ENCODE measurements around the gene PGA4.
"Not testable (repeated sequence)": the region's sequence is repeated elsewhere in the genome, so short reads cannot be mapped to it uniquely, and the experiment has no call there.

- not testable (repeated sequence) for TF ChIP-seq POLR2AphosphoS5 (IDR thresholded peaks at IDR 0.05; ENCODE audit: low read depth, low read length); GATA2 (CRISPR knock-in tag; IDR thresholded peaks at IDR 0.05); ELF1 (IDR thresholded peaks at IDR 0.05); CHD2 (IDR thresholded peaks at IDR 0.05; ENCODE audit: low read length, partially characterized antibody); RAD21 (IDR thresholded peaks at IDR 0.05; ENCODE audit: low read length); SMC3 (IDR thresholded peaks at IDR 0.05; ENCODE audit: low read depth, low read length); FOXM1 (IDR thresholded peaks at IDR 0.05; ENCODE audit: low read depth); EZH2phosphoT487 (IDR thresholded peaks at IDR 0.05; ENCODE audit: borderline replicate concordance, low read depth)
- TF ChIP-seq, protein P1, sequence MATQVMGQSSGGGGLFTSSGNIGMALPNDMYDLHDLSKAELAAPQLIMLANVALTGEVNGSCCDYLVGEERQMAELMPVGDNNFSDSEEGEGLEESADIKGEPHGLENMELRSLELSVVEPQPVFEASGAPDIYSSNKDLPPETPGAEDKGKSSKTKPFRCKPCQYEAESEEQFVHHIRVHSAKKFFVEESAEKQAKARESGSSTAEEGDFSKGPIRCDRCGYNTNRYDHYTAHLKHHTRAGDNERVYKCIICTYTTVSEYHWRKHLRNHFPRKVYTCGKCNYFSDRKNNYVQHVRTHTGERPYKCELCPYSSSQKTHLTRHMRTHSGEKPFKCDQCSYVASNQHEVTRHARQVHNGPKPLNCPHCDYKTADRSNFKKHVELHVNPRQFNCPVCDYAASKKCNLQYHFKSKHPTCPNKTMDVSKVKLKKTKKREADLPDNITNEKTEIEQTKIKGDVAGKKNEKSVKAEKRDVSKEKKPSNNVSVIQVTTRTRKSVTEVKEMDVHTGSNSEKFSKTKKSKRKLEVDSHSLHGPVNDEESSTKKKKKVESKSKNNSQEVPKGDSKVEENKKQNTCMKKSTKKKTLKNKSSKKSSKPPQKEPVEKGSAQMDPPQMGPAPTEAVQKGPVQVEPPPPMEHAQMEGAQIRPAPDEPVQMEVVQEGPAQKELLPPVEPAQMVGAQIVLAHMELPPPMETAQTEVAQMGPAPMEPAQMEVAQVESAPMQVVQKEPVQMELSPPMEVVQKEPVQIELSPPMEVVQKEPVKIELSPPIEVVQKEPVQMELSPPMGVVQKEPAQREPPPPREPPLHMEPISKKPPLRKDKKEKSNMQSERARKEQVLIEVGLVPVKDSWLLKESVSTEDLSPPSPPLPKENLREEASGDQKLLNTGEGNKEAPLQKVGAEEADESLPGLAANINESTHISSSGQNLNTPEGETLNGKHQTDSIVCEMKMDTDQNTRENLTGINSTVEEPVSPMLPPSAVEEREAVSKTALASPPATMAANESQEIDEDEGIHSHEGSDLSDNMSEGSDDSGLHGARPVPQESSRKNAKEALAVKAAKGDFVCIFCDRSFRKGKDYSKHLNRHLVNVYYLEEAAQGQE (IDR thresholded peaks at IDR 0.05; ENCODE audit: low read depth, low read length) = not testable (repeated sequence)
- TF ChIP-seq, protein P2, sequence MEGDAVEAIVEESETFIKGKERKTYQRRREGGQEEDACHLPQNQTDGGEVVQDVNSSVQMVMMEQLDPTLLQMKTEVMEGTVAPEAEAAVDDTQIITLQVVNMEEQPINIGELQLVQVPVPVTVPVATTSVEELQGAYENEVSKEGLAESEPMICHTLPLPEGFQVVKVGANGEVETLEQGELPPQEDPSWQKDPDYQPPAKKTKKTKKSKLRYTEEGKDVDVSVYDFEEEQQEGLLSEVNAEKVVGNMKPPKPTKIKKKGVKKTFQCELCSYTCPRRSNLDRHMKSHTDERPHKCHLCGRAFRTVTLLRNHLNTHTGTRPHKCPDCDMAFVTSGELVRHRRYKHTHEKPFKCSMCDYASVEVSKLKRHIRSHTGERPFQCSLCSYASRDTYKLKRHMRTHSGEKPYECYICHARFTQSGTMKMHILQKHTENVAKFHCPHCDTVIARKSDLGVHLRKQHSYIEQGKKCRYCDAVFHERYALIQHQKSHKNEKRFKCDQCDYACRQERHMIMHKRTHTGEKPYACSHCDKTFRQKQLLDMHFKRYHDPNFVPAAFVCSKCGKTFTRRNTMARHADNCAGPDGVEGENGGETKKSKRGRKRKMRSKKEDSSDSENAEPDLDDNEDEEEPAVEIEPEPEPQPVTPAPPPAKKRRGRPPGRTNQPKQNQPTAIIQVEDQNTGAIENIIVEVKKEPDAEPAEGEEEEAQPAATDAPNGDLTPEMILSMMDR (IDR thresholded peaks at IDR 0.05) = not testable (repeated sequence)
These were observed 11.5 kb upstream of the PGA4 start for GRCh38 chr11:61210629-61211028.
